Inflammatory macrophage treated with lipopolysaccharide for 1 hour (primary cell): Measurements from ENCODE around the gene HMCN1.
A peak's percentile ranks its signal among the peaks of the same experiment; 100 is the strongest.
"Not testable (repeated sequence)": the region's sequence is repeated elsewhere in the genome, so short reads cannot be mapped to it uniquely, and the experiment has no call there.

ENCODE experiments used
- DNase-seq, 2 donors: peaks; one replicate each; pipeline ENCODE4 v3.0.0-alpha.2; 2020 to 2022

HMCN1 gene

DNA sequence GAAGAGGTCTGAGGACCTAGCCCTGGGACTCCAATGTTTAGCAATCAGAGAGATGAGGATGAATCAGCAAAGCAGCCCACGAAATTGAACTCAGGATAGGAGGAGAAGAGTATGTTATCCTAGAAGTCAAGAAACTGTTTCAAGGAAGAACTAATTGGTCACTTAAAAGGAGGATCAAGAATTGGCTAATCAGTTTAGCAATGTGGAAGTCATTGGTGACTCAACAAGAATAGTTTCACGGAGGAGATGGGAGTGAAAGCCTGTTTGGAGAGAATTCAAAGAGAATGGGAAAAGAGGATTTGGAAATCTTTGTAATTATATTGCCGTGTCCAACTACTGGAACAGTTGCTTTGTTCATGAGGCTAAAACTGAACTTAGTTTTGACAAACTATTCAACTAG, 7.4 kb downstream of the HMCN1 start:
- peak; percentile 11 to 12 for DNase-seq

DNA sequence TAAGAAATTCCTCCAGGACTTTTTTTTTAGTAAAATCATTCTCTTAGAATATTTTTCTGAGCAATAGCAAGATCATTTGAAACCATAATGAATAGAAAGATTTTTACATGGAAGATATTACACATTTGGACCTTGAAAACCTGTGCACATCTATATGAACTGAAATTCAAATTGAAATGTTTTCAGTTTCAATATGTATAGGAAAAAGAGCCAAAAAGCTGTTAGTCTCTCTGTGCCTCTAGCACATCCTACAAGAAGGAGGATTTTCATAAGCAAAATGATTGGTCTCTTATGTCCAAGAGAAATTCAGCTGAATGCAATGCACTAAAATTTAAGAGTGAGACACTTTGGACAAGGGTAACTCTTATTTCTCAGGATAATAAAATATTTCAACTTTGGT, 8.2 kb downstream of the HMCN1 start:
- no peak for DNase-seq

DNA sequence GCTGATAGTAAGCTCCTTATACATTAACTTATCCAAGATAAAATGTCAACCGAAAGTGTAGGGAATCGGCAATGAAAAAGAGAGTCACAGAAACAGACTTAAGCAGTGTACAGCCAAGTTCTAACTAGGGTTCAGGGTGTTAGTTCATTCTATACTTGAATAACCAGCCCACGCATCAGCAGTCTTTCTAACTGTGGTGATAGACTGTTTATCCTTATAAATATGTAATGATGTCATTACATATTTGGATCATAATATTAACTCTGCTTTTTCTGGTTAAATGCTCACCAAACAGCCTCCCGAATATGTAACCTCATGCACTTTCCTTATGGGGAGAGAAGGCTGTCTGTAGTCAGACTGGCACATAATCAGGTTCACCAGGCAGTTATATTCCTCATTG, 11.0 kb downstream of the HMCN1 start:
- DNase-seq = no peak

DNA sequence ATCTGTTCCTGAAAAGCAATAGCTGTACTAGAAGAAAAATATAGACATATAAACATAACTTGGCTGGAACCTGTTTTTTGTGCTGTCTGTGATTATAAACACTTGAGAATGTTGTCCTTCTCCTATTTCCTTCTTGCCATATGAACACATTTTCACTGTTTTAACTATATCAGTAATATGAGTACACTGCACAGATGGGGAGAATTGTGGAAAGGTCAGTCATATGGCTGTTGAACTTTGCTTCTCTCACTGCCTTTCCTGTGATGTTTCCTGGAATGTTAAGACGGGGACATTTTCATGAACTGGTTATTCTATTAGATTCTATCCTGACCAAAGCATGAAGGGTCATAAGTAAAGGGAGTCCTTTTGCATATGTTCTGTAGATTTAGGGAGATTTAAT, 24.9 kb downstream of the HMCN1 start:
- no peak for DNase-seq

DNA sequence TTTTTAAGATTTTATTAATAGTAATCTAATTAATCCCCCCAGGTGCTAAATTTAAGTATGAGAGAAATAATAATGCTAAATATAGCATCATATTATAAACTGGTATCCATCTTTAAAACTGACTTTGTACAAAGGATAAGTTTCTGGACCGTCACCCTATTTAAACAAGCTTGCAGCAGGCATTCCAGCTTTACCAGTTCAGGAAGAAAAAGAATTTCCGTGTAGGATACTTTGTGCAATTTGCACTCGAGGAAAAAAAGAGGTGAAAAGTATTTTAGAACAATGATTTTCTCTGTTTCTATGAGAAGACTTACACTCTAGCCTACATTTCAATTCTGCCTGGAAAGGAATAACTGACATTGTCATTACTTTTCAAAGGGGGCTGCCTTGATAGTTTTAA, 27.6 kb downstream of the HMCN1 start:
- DNase-seq = no peak

DNA sequence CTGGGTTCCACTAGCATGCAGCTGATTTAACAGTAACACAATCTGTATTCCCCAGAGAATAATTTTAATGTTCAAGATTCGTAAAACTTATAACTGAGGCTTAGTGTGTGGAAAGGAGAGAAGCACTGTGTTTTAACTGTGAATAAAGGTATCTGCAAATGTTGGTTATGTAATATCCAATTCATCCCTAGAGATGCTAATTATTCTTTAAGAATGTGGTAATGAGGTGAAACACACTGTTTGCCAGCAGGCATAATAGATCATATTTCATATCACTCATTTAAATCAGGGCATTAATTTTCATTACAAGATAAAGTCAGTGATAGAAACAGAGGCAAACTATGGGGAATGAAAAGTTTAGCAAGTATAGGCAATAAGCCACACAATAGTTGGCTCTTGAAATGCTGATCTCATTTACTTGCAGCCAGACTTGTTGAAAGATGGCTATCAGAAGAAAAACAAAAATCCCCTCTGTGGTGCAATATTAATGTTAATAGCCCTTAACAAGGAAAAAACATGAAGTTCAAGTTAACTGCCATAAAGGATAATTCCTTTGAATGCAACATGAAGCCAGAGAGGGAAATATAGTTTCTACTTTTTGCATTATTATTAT, 33.4 kb downstream of the HMCN1 start:
- no peak for DNase-seq

DNA sequence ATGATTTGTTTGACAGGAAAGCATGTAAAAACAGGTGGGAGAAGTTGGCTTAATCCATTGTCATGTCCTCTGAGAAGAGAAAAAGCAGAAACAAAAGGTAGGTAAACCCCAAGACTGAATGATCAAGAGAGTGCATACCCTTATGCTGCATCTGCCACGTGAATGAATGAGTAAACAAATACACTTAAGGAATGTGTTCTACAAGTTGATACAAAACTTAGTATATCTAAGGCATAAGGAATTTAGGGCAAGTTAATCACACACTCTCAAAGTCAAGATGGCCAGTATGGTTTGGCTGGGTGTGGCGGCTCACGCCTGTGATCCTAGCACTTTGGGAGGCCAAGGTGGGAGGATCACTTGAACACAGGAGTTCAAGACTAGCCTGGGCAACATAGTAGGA, 34.2 kb downstream of the HMCN1 start:
- DNase-seq = no peak

DNA sequence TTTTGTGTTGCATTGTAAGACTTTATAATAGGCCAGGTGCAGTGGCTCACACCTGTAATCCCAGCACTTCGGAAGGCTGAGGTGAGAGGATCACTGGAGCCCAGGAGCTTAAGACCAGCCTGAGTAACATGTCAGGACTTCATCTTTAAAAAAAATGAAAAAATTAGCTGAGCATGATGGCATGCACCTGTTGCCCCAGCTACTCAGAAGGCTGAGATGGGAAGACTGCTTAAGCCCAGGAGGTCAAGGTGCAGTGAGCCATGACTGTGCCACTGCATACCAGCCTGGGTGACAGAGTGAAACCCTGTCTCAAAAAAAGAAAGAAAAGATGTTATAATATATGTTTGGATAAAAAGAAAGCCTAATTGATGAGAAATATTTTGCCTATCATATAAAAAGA, 34.9 kb downstream of the HMCN1 start:
- no peak for DNase-seq

DNA sequence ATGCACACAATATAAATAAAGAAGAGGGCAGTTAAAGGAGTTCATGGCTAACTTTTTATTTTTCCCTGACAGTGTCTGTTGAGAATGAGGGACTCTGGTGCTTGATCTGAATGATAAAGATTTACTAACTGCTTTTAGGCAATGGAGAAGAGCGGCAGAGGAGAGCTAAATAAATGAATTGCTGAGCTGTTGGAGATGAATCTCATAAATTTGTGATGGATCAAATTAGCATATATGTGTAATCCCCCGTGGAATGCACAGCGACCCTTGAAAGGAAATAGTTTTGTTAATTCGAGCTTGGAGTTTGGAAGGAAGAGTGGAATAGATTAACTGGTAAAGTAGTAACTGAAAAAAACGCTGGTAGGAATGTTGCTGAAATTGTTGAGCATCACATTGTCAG, 40.2 kb downstream of the HMCN1 start:
- DNase-seq = no peak

DNA sequence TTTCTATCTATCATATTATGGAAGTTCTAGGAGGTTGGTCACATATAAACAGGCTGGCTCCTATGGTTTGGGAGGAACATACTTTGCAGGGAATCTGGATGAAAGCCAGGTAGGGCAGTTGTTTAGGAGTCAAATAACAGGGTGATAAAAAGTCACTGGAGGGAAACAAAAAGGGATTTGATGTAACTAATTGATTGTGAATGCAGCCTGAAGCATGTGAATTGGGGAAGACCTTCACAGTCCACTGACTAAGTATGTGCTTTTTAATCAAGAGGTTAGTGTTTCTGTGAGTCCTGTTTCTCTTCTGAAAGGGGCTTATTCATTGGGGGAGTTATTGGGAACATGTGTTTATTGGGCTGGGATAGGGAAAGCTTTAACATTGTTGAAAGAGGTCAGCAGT, 41.3 kb downstream of the HMCN1 start:
- no peak for DNase-seq

DNA sequence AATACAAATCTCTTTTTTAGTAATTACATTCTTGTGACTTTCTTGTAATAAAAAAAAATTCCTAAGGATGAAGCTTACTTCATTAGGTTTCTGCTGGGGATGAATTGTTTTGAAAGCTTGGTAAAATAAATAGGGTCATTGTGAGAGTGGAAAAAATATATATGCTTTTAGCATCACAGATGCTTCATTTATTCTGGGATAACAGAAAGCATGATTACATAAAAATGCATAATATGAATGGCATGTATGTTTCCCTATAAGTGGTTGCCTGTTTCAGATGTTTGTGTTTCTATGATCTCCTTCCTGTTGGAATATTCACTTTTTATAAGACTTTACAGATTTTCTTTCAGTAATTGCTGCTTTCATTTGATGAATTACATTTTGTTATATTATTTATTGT, 42.3 kb downstream of the HMCN1 start:
- DNase-seq = no peak

DNA sequence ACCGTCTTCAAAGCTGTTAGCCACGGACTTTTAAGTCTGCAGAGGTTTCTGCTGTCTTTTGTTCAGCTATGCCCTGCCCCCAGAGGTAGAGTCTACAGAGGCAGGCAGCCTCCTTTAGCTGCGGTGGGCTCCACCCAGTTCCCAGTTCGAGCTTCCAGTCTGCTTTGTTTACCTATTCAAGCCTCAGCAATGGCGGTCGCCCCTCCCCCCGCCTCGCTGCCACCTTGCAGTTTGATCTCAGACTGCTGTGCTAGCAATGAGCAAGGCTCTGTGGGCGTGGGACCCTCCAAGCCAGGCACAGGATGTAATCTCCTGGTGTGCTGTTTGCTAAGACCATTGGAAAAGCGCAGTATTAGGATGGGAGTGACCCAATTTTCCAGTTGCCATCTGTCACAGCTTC, 49.7 kb downstream of the HMCN1 start:
- DNase-seq = not testable (repeated sequence)

DNA sequence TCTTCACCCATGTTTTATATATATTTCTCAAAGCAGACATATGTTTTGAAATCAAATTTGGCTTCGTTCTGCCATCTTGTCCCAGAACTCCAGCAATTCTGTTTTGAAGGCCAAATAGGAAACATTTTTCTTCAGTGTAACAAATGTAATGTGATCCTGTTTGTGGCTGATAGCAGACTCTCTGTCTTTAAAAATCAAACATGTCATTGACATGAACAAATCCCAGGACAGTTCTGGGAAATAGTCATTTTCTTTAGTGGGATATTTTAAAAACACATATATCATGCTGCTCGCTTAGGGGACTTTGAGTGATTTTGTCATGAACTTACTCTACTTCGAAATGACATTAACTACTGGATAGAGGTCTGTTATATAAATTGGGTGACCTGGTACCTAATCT, 51.4 kb downstream of the HMCN1 start:
- no peak for DNase-seq

DNA sequence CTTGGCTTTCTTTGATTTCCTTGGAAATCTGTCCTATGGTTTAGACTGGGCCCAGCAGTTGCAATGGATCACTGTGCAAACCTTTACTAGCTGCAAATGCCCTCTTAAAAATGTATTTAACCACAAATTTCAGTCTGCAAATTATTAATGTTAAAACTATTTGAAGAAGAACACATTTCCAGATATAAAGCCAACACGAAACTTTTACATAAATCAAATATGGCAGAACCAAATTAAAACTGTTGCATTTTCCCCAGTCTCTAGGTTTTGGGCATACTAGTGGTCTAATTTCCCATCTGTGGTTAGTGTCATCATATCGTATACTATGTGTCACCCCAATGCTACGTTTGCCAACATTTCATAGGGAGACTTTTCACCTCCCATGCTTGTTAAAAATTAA, 52.3 kb downstream of the HMCN1 start:
- DNase-seq = no peak

DNA sequence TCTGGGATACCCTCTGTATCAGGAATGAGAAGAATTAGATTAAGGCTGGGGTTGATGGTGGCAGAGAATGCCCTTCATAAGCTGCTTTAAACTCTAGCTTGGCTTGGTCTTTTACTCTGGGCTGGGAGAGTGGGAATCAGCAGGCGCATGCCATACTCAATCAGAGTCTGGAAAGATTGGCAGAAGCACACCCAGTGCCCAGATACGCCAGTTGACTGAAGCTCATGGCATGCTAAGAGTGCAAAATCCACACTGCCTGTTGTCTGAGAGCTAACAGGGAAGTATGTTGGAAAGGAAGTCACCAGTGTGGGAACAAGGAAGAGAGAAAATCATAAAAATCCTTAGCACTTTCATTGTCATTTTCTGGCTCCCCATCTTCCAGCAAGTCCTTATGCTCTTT, 53.0 kb downstream of the HMCN1 start:
- no peak for DNase-seq

DNA sequence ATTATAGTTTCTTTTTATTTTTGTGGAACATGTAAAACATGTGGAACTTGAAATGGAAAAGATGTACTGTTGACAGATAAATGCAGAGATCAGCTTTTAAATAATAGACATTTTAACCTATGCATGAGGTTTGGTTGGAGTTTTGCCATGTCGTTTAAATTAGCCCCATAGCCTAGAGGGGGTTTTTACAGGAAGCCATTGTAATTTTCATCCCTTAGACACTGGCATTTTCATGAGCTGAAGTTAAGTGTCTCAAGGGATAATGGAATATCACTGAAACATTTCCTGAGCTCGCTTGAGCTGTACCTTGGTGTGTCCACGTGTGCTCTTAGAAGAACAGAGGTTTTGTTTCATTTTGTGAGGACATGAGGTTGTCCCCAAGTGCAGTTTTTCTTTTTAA, 54.2 kb downstream of the HMCN1 start:
- DNase-seq = no peak

DNA sequence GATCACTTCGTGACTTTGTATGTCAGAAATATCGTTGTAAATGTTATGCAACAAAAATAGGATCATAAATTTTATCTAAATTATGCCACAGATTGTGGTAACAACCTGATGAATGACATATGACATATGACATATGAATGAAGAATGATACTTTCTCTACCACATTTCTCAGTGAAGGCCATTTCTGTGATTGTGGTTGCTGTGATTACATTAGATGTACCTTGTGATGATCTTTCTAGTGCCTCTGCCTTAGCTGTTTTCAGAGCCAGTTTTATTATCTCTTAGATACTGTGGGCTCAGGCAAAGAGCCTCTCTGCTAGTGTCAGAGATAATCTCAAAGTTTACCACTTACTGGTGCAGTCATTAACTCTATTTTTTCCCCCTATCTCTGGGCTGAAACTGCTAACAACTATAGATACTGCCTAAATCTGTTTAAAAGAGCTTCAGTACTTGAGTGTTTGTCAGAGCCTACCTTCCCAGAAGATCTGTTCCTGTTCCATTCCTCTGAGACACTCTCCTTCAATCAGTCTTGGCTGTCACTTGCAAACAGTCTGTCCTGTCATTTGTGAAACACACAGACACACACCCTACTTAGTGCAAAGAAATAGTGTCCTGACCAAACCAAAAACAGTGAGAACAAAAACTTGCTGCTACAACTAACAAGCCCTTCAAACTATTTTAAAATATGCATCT, 55.5 kb downstream of the HMCN1 start:
- no peak for DNase-seq

DNA sequence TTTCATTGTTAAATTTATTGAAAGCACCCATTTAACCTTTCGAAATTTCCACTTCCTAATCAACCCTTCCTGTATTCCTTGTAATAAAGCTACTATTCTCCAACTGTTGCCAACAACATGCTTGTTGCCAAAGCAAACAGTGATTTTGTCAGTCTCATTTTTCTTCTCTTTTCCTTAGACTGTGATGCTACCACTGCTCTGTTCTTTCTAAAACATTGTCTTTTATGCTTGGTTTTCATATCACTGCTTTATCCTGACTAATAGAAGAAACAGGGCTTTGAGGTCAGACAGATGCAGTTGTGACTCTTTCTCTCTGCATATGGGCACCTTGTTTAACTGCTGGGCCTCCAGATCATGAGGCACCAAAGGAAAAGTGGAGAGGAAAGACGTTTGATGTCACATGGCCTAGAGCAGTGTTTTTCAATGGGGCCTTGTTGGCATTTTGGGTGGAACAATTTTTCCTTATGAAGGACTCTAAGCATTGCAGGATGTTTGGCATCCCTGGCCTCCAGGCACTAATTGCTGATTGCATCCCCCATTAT, 56.1 kb downstream of the HMCN1 start:
- no peak for DNase-seq

DNA sequence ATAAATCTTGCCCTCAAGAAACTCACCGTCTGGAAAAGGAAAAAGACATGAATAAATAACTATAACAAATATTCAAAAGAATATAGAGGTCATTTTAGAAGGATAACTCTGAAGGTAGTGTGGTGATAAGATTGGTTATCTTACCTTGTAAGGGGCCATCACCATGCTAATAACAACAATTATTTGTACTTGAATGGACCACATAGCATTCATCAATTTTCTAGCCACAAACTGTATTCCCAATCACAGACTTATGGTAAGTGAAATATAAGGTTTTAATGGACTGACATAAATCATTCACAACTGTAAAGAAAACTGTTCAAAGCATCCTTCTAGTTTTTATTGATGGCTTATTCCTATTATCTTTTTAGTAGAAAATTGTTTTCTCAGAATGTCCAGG, 57.8 kb downstream of the HMCN1 start:
- no peak for DNase-seq

DNA sequence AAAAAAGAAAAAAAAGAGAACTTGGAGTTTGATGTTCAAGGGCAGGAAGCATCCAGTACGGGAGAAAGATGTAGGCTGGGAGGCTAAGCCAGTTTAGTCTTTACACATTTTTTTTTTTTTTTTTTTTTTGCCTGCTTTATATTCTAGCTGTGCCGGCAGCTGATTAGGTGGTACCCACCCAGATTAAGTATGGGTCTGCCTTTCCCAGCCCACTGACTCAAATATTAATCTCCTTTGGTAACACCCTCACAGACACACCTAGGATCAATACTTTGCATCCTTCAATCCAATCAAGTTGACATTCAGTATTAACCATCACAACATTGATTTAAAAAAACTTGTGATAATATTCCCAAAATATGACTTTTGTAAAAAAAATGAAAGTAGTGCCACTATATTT, 60.3 kb downstream of the HMCN1 start:
- not testable (repeated sequence) for DNase-seq

DNA sequence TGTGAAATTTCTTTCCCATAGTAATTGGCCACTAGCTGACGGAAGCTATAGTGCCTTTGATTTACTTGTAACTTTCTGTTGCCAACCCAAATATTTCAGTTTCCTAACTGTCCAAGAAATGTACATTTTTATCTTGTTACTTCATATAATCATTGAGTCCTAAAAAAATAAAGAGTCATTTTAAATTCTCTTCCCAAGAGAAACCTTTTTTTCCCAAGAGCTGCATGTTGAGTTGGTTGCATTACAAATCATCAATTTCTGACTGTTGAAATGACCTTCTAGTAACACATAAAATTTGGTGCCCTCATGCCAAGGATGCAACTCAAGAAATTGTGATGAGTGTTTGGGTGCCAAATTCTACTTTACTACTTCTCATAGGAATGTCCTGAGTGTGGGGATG, 61.0 kb downstream of the HMCN1 start:
- DNase-seq = no peak

DNA sequence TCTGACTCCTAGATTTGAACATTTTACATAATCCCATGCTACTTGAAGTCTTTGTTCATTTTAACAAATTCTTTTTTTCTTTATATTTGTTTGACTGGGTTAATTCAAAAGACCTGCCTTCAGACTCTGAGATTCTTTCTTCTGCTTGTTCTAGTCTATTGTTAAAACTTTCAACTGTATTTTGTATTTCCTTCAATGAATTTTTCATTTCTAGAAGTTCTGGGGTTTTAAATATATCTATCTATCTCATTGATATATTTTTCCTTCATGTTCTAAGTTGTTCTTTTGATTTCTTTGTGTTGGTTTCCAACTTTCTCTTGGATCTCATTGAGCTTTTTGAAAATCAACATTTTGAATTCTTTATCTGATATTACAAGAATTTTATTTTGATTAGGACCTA, 64.3 kb downstream of the HMCN1 start:
- no peak for DNase-seq

DNA sequence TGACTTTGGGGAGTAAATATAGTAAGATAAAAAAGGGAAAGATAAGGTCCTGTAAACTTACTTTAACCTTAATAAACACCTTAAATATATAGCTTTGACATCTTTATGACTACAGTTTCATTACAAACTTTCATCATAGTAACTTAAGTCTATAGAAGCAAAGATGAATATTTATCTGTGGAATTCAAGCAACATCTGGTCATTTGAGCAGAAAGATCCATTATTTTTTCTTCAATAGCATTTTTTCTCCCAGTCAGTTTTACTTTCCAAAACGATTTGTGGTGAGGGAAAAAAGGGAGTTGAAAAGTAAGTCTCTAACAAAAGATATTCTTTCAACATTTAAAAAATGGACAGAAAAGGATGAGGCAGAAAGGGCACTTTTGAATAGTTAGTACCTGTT, 69.0 kb downstream of the HMCN1 start:
- no peak for DNase-seq

DNA sequence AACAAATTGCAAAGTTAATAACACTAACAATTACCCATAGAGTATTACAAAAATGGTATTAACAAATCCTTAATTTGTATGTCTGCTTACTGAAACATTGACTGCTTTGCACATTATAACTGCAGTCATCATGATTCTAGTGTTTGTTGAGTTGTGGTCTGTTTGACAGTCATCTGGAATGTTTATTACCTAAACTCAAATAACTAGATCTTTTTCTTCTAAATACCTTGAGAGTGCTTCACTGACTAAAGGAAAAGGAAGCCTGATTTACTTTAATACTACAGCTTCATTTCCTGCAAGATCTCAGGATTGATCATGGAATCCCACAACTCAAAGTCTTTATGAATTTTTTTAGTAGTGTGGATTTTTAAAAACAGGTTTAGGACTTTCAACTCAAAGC, 70.0 kb downstream of the HMCN1 start:
- DNase-seq = no peak

DNA sequence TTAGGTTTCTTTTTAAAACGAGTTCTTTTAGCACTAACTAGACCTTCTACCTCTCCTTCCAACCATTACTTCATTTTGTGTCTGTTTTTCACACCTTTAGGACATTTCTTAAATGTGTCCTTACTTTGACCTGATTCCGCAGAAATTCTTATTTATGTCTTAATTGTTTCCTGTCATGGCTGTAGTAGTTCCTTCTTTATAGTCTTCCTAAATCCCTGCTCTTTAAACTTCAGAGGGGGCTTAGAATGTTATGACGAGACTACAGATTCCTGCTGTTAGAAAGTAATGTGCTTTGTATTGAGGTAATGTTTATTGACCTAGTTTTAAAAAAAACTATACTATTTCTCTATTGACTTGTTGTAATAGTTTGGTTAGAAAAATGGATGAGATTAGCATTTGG, 70.4 kb downstream of the HMCN1 start:
- no peak for DNase-seq
